Esophagus (tissue), 2 donors: ENCODE measurements around the gene RBM8A. TPM values are rescaled to one million over a fixed set of nuclear protein-coding genes. Genes with fewer than 3 reads are reported as not detected.
"Not testable (repeated sequence)": the region's sequence is repeated elsewhere in the genome, so short reads cannot be mapped to it uniquely, and the experiment has no call there.

Experiments
- H3K27ac ChIP-seq, 2 donors: one replicate each; pipeline ENCODE4 v1.5.1; 2013; ENCODE audit warnings: low read depth in 2 of 2, mild to moderate bottlenecking in 2 of 2, inconsistent platforms in 1 of 2, low read length in 1 of 2, moderate library complexity in 1 of 2
- H3K27me3 ChIP-seq, 2 donors: one replicate each; pipeline ENCODE4 v1.6.1; 2013; ENCODE audit warnings: low read length in 2 of 2, control low read depth in 1 of 2, mild to moderate bottlenecking in 1 of 2; ENCODE audit not compliant: insufficient read depth in 2 of 2, control insufficient read depth in 1 of 2
- H3K36me3 ChIP-seq, 2 donors: one replicate each; pipeline ENCODE4 v1.6.1; 2013; ENCODE audit warnings: low read length in 1 of 2; ENCODE audit not compliant: control insufficient read depth in 2 of 2, insufficient read depth in 2 of 2
- H3K4me1 ChIP-seq, 2 donors: one replicate each; pipeline ENCODE4 v1.6.1; 2013; ENCODE audit warnings: low read length in 1 of 2; ENCODE audit not compliant: control insufficient read depth in 2 of 2, insufficient read depth in 2 of 2
- H3K4me3 ChIP-seq, 2 donors: one replicate each; pipeline ENCODE4 v1.5.1; 2013; ENCODE audit warnings: low read length in 2 of 2, mild to moderate bottlenecking in 2 of 2, low read depth in 1 of 2, moderate library complexity in 1 of 2
- H3K9me3 ChIP-seq, 2 donors: one replicate each; pipeline ENCODE4 v1.6.1; 2013; ENCODE audit warnings: mild to moderate bottlenecking in 2 of 2, low read depth in 1 of 2, low read length in 1 of 2, moderate library complexity in 1 of 2; ENCODE audit not compliant: control insufficient read depth in 2 of 2, insufficient read depth in 1 of 2
- WGBS, 2 donors: extraction: QIAGEN DNeasy Blood & Tissue Kit; methylation state at CpG; one replicate each; pipeline ENCODE4 v1.1.7; 2013; 5-methylcytosine and 5-hydroxymethylcytosine counted together
- polyA plus RNA-seq, 2 donors: library from polyadenylated mRNA; stranded (reverse); fragments of 200-250 nt; gene quantifications; one replicate each; pipeline ENCODE4 v1.2.3, GENCODE V29; 2013
- donor health status: healthy with polysubstance abuse.
- donor health status: Bipolar disorder and iron deficiency.

Gene RBM8A
- polyA plus RNA-seq, 2 donors: 144 to 250 TPM

DNA sequence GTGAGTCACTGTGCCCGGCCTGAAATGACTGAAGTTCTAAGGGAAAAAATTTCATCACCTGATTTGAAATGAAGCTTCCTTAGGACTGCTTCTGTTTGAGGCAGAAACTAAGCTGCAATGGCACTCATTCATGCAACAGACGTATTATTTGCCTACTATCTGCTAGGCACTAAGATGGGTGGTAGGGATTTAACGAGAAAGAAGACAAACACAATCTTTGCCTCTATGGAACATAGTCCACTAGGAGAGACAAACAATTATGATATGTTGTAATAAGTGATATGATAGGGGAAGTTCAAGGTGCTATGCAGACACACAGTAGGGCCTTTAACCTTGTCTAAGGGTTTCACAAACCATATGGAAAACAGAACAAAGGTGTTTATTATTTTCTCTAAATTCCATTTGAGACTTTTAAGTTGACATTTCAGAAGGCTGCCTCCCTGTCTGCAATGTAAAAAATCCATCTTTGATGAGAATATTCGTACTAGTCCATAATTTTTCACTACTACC is 19.2 kb upstream of the RBM8A start:
- Histone ChIP-seq H3K4me1 (peaks cover 0 to 2% of the 10 kb centered on the region in 2 donors), H3K27ac (no peak overlapping the region), H3K36me3 (no peaks in the 10 kb centered on the region), H3K9me3 (no peaks in the 10 kb centered on the region), H3K27me3 (no peaks in the 10 kb centered on the region), H3K4me3 (no peak overlapping the region)
- 86 to 89% methylated on average over 4 of the region's 4 CpGs for WGBS, 2 donors

DNA sequence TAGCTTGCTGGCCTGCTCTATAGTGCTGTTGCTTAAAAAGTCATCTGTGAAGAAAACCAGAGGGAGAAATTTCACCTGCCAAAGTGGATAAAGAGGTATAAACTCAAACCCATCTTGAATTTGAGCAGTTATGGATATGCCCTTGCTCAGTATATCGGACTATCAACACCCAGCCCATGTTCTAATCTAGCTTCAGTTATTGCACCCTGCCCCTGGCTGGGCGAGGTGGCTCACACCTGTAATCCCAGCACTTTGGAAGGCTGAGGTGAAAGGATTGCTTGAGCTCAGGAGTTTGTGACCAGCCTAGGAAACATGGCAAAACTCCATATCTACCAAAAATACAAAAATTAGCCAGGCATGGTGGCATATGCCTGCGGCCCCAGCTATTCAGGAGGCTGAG is 17.2 kb upstream of the RBM8A start:
- WGBS, 2 donors: 82 to 91% methylated on average over 3 of the region's 3 CpGs
- H3K27ac ChIP-seq: no peak overlapping the region
- no peak overlapping the region for H3K4me3 ChIP-seq
- no peaks in the 10 kb centered on the region for H3K9me3 ChIP-seq
- no peaks in the 10 kb centered on the region for H3K27me3 ChIP-seq
- no peaks in the 10 kb centered on the region for H3K36me3 ChIP-seq
- H3K4me1 ChIP-seq: no peaks in the 10 kb centered on the region

DNA sequence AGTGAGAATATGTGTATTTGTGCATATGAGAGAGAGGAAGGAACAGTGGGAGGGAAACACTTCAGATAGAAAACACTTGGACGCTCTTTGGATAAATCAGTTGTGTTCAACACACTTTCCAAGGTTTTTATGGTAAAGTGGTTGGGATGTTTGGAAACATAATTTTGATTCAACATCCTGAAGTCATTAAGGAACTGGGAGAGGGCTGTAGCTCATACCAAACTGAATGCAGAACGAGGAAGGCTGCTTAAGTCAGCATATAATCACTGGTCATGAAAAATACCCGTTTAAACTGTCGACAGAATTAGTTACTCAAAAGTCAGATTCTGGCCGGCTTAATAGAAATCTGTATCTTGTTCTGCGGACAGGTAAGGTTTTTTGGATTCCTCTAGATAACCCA is 15.6 kb upstream of the RBM8A start:
- Histone ChIP-seq H3K36me3 (no peaks in the 10 kb centered on the region), H3K4me3 (no peak overlapping the region), H3K27ac (no peak overlapping the region), H3K4me1 (no peaks in the 10 kb centered on the region), H3K27me3 (no peaks in the 10 kb centered on the region), H3K9me3 (no peaks in the 10 kb centered on the region)
- WGBS, 2 donors: 86 to 87% methylated on average over 6 of the region's 6 CpGs

GRCh38 chr1:145942405-145942804 is 15.1 kb upstream of the RBM8A start:
- 87 to 89% methylated on average over 4 of the region's 4 CpGs for WGBS, 2 donors
- Histone ChIP-seq H3K9me3 (no peaks in the 10 kb centered on the region), H3K4me1 (no peaks in the 10 kb centered on the region), H3K36me3 (no peaks in the 10 kb centered on the region), H3K27ac (no peak overlapping the region), H3K4me3 (no peak overlapping the region), H3K27me3 (no peaks in the 10 kb centered on the region)

DNA sequence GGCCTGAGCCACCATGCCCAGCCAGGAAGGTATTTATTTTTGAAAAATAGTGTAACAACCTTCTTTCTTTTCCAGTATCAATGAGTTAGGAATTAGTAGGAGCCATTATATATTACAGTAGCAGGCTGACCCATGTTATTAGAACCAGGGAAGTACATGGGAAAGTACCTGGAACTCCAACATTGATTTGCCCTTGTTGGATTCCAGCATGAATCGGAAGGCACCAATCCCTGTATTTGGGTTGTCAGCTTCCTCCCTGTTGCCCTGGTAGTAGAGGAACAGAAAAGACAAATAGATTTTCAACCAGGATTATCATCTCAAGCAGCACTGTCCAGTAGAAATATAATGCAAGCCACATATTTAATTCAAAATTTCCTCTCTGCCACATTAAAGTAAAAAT is 10.2 kb upstream of the RBM8A start:
- H3K4me3 ChIP-seq: no peak overlapping the region
- no peaks in the 10 kb centered on the region for H3K36me3 ChIP-seq
- peaks cover 0 to 3% of the 10 kb centered on the region in 2 donors for H3K4me1 ChIP-seq
- 68 to 69% methylated on average over 1 of the region's 1 CpG for WGBS, 2 donors
- no peaks in the 10 kb centered on the region for H3K9me3 ChIP-seq
- no peak overlapping the region for H3K27ac ChIP-seq
- no peaks in the 10 kb centered on the region for H3K27me3 ChIP-seq

- peak overlapping the region; percentile 68 to 82 for H3K27ac ChIP-seq
- 78 to 88% methylated on average over 8 of the region's 8 CpGs for WGBS, 2 donors
- no peaks in the 10 kb centered on the region for H3K36me3 ChIP-seq
- no peak overlapping the region for H3K4me3 ChIP-seq
- H3K9me3 ChIP-seq: no peaks in the 10 kb centered on the region
- H3K4me1 ChIP-seq: peaks cover 0 to 3% of the 10 kb centered on the region in 2 donors
- H3K27me3 ChIP-seq: no peaks in the 10 kb centered on the region
These were observed 9.0 kb upstream of the RBM8A start for GRCh38 chr1:145936247-145936646.

DNA sequence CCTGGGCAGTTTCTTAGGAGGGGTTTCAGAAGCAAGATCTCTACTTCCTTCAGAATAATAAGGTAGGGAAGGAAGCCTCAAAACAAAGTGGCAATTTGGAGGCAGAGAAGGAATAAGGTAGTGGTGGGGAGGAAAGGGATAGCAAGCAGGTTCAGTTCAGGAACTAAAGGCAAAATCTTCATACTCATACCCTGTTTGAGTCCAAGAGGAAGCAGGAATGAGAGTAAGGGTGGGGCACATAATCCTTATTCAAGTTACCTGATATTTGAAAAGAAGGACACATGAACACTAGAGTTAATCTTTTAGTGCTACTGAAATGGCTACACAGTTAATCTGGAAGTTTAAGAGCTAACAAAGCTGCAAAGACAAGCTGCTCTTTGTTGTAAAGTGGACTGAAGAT is 8.4 kb upstream of the RBM8A start:
- H3K27ac ChIP-seq: peak overlapping the region in 1 of 2 donors; percentile 80
- peaks cover 0 to 3% of the 10 kb centered on the region in 2 donors for H3K4me1 ChIP-seq
- H3K27me3 ChIP-seq: no peaks in the 10 kb centered on the region
- no peaks in the 10 kb centered on the region for H3K36me3 ChIP-seq
- H3K9me3 ChIP-seq: no peaks in the 10 kb centered on the region
- no peak overlapping the region for H3K4me3 ChIP-seq

GRCh38 chr1:145932522-145933009 is 5.3 kb upstream of the RBM8A start:
- H3K27me3 ChIP-seq, H3K4me1 ChIP-seq, H3K9me3 ChIP-seq, H3K36me3 ChIP-seq, H3K4me3 ChIP-seq: not testable (repeated sequence)
- WGBS, 2 donors: 43 to 53% methylated on average over 9 of the region's 9 CpGs
- H3K27ac ChIP-seq: peak overlapping the region; percentile 60 to 62

- no peaks in the 10 kb centered on the region for H3K4me1 ChIP-seq
- no peaks in the 10 kb centered on the region for H3K9me3 ChIP-seq
- H3K36me3 ChIP-seq: no peaks in the 10 kb centered on the region
- peak overlapping the region; percentile 93 to 94 for H3K27ac ChIP-seq
- 58% methylated on average over 20 of the region's 20 CpGs for WGBS, 2 donors
- peak overlapping the region; percentile 69 to 94 for H3K4me3 ChIP-seq
- no peaks in the 10 kb centered on the region for H3K27me3 ChIP-seq
These were observed 796 bp upstream of the RBM8A start for GRCh38 chr1:145927916-145928643.

- Histone ChIP-seq H3K27ac (peak overlapping the region; percentile 93 to 98), H3K4me3 (peak overlapping the region; percentile 69 to 94), H3K36me3 (no peaks in the 10 kb centered on the region), H3K27me3 (no peaks in the 10 kb centered on the region), H3K4me1 (no peaks in the 10 kb centered on the region), H3K9me3 (no peaks in the 10 kb centered on the region)
- WGBS, 2 donors: 5 to 6% methylated on average over 19 of the region's 19 CpGs
These were observed 610 bp downstream of the RBM8A start for GRCh38 chr1:145926686-145927062.
